KMS-11 (cell line): ENCODE results near the gene DGAT2.

Experiments
- H2AFZ ChIP-seq: fragments of 200-600 bp; sonication (generic); 2 replicates; pipeline ENCODE4 v1.6.1; 2016; ENCODE audit warnings: antibody characterized with exemption, mixed run types, low read depth
- H3K27ac ChIP-seq: fragments of 200-600 bp; sonication (generic); 2 replicates; pipeline ENCODE4 v1.6.1; 2016; ENCODE audit warnings: mild to moderate bottlenecking, mixed run types
- H3K27me3 ChIP-seq: fragments of 200-600 bp; sonication (generic); 2 replicates; pipeline ENCODE4 v1.6.1; 2017; ENCODE audit warnings: mild to moderate bottlenecking, low read depth, mixed run types, moderate library complexity; ENCODE audit not compliant: insufficient read depth
- H3K36me3 ChIP-seq: fragments of 200-600 bp; sonication (generic); 2 replicates; pipeline ENCODE4 v1.6.1; 2017; ENCODE audit warnings: mild to moderate bottlenecking, mixed run types; ENCODE audit not compliant: insufficient read depth
- H3K4me1 ChIP-seq: fragments of 200-600 bp; sonication (generic); 2 replicates; pipeline ENCODE4 v1.6.1; 2016; ENCODE audit warnings: mild to moderate bottlenecking, low read depth, mixed run types; ENCODE audit not compliant: poor library complexity, severe bottlenecking
- H3K4me2 ChIP-seq: fragments of 200-600 bp; sonication (generic); 2 replicates; pipeline ENCODE4 v1.7.0; 2016; ENCODE audit warnings: mild to moderate bottlenecking, mixed run types
- H3K4me3 ChIP-seq: fragments of 200-600 bp; sonication (generic); IDR thresholded peaks from 2 replicates; pipeline ENCODE4 v1.6.1; 2017; ENCODE audit warnings: low read depth, low read length, mixed read lengths; ENCODE audit not compliant: insufficient read depth
- H3K79me2 ChIP-seq: fragments of 200-600 bp; sonication (generic); 2 replicates; pipeline ENCODE4 v1.6.1; 2016; ENCODE audit warnings: low read depth, mixed run types; ENCODE audit not compliant: insufficient read depth
- H3K9ac ChIP-seq: fragments of 200-600 bp; sonication (generic); 2 replicates; pipeline ENCODE4 v1.6.1; 2016; ENCODE audit warnings: mild to moderate bottlenecking, mixed run types
- H4K20me1 ChIP-seq: fragments of 200-600 bp; sonication (generic); 2 replicates; pipeline ENCODE4 v1.6.1; 2016; ENCODE audit warnings: mild to moderate bottlenecking, mixed run types; ENCODE audit not compliant: insufficient read depth
- CTCF ChIP-seq: fragments of 200-600 bp; sonication (generic); conservative IDR thresholded peaks from 2 replicates; pipeline ENCODE4 v1.6.1; 2017; ENCODE audit warnings: low read depth, mild to moderate bottlenecking, antibody characterized with exemption, low read length, moderate library complexity, mixed read lengths

The DGAT2 gene

GRCh38 chr11:75786101-75786736, 17.6 kb downstream of the DGAT2 start:
- H4K20me1 ChIP-seq = no peaks in the 10 kb centered on the region
- no peak overlapping the region for H3K9ac ChIP-seq
- H3K79me2 ChIP-seq = no peaks in the 10 kb centered on the region
- no peak overlapping the region for H2AFZ ChIP-seq
- no peaks in the 10 kb centered on the region for H3K27me3 ChIP-seq
- H3K4me2 ChIP-seq = no peak overlapping the region
- no peak for TF ChIP-seq CTCF
- no peaks in the 10 kb centered on the region for H3K36me3 ChIP-seq
- H3K4me3 ChIP-seq = no peak overlapping the region
- no peak overlapping the region for H3K27ac ChIP-seq
- no peaks in the 10 kb centered on the region for H3K4me1 ChIP-seq

- H3K27me3 ChIP-seq = no peaks in the 10 kb centered on the region
- no peaks in the 10 kb centered on the region for H4K20me1 ChIP-seq
- H3K4me3 ChIP-seq = no peak overlapping the region
- no peak overlapping the region for H2AFZ ChIP-seq
- no peaks in the 10 kb centered on the region for H3K79me2 ChIP-seq
- no peak overlapping the region for H3K9ac ChIP-seq
- TF ChIP-seq CTCF = no peak
- no peaks in the 10 kb centered on the region for H3K36me3 ChIP-seq
- H3K27ac ChIP-seq = no peak overlapping the region
- H3K4me1 ChIP-seq = no peaks in the 10 kb centered on the region
- H3K4me2 ChIP-seq = no peak overlapping the region
These were observed 20.9 kb downstream of the DGAT2 start for GRCh38 chr11:75789521-75789920.

GRCh38 chr11:75790986-75791385, 22.4 kb downstream of the DGAT2 start:
- TF ChIP-seq CTCF = no peak
- Histone ChIP-seq H2AFZ (no peak overlapping the region), H3K9ac (no peak overlapping the region), H3K27me3 (no peaks in the 10 kb centered on the region), H3K27ac (no peak overlapping the region), H3K4me3 (no peak overlapping the region), H3K79me2 (no peaks in the 10 kb centered on the region), H3K4me2 (no peak overlapping the region), H3K4me1 (no peaks in the 10 kb centered on the region), H4K20me1 (no peaks in the 10 kb centered on the region), H3K36me3 (no peaks in the 10 kb centered on the region)

GRCh38 chr11:75792127-75792731, 23.7 kb downstream of the DGAT2 start:
- TF ChIP-seq CTCF = no peak
- Histone ChIP-seq H3K36me3 (no peaks in the 10 kb centered on the region), H4K20me1 (no peaks in the 10 kb centered on the region), H3K27me3 (no peaks in the 10 kb centered on the region), H3K4me3 (no peak overlapping the region), H3K4me2 (no peak overlapping the region), H3K79me2 (no peaks in the 10 kb centered on the region), H3K4me1 (no peaks in the 10 kb centered on the region), H3K9ac (no peak overlapping the region), H3K27ac (no peak overlapping the region), H2AFZ (no peak overlapping the region)
